ENCODE measurements around the gene CHD2. TPM values are rescaled to one million over a fixed set of nuclear protein-coding genes. Genes with fewer than 3 reads are reported as not detected.

The CHD2 gene
- total and polyA plus RNA-seq, 2 donors = 29.9 to 210 TPM

DNA sequence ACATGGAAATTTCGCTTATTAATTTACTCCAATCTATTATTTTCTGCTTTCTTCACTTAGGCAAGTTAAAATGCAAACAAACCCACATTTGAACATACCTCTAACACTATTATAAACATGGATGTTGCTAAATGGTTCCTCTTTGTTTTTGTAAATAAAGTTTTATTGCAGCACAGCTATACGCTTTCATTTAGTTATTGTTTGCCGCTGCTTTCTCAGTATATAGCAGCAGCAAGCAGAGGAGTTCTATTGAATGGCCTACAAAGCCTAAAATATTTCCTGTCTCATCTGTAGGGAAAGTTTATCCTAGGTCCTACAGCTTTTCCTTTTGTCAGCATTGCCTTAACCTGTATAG is 7.9 kb upstream of the CHD2 start:
- H3K4me3 ChIP-seq (ENCODE audit: low read depth, low read length) = no peak overlapping the region
- H3K27ac ChIP-seq (ENCODE audit: low read depth) = peak overlapping the region; percentile 50
- no peaks in the 10 kb centered on the region for H3K4me1 ChIP-seq (ENCODE audit: insufficient read depth)
- no peak for DNase-seq (ENCODE audit: extremely low spot score)
- WGBS = 94% methylated on average over 3 of the region's 3 CpGs
- H3K36me3 ChIP-seq (ENCODE audit: insufficient read depth) = peaks cover 5% of the 10 kb centered on the region

DNA sequence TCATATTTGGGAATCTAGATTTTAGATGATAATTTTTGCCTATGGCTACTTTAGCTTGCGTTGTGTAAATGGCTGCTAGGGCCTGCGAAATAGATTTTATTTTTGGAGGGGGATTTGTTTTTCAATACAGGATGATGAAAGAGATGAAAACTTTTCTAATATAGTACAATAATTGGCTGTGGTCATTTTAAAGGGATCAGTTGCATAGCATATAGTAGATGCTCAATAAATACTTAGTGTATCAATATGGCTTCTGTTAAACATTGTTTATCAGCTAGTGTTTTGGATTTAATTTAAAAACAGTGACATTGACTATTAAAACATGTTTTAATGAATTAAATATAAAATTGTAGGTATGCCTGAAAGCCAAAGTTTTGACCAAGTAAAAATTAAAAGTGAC is 6.9 kb upstream of the CHD2 start:
- 75% methylated on average over 2 of the region's 2 CpGs for WGBS
- Histone ChIP-seq H3K36me3 (ENCODE audit: insufficient read depth) (peaks cover 7% of the 10 kb centered on the region), H3K27ac (ENCODE audit: low read depth) (no peak overlapping the region), H3K4me3 (ENCODE audit: low read depth, low read length) (no peak overlapping the region), H3K4me1 (ENCODE audit: insufficient read depth) (no peaks in the 10 kb centered on the region)
- DNase-seq (ENCODE audit: extremely low spot score) = no peak

DNA sequence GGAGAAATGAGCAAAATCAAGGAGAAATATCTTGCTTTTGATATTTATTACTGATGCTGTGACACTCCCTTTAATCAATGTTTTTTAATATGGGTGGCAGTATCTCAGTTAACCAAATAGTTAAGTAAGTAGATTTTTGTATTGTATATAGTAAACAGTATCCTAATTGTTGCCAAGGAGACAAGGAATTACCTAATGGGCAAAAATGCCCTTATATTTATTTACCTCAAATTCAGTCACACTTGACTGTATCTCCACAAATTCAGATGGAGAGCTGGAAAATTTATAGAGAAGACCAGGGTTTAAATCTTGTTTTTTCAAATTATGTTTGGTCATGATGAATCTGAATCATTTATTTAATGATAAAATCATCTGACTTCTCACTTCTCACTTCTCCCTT is 3.6 kb upstream of the CHD2 start:
- no peaks in the 10 kb centered on the region for H3K4me1 ChIP-seq (ENCODE audit: insufficient read depth)
- no peak for DNase-seq (ENCODE audit: extremely low spot score)
- no peak overlapping the region for H3K4me3 ChIP-seq (ENCODE audit: low read depth, low read length)
- peaks cover 4% of the 10 kb centered on the region for H3K36me3 ChIP-seq (ENCODE audit: insufficient read depth)
- no peak overlapping the region for H3K27ac ChIP-seq (ENCODE audit: low read depth)

DNA sequence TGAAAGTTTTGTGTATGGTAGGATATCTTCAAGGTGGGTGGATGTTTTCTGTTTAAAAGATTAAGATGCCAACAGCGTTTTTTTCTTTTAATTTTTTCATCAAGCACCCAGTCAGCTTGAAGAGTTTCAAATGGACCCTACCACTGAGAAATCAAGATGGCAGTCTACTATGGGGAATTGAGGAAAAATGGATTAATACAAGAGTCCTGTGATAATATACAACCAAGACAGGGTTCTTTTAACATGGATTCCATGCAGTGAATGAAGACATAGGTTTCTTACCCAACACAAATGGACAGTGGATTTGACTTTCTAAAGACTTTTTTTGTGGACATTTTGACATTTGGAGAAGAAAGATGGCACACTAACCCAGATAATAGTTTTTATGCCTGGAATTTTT is 2.5 kb upstream of the CHD2 start:
- DNase-seq (ENCODE audit: extremely low spot score) = no peak
- 85% methylated on average over 1 of the region's 1 CpG for WGBS
- Histone ChIP-seq H3K4me1 (ENCODE audit: insufficient read depth) (no peaks in the 10 kb centered on the region), H3K4me3 (ENCODE audit: low read depth, low read length) (no peak overlapping the region), H3K36me3 (ENCODE audit: insufficient read depth) (peaks cover 2% of the 10 kb centered on the region), H3K27ac (ENCODE audit: low read depth) (no peak overlapping the region)

DNA sequence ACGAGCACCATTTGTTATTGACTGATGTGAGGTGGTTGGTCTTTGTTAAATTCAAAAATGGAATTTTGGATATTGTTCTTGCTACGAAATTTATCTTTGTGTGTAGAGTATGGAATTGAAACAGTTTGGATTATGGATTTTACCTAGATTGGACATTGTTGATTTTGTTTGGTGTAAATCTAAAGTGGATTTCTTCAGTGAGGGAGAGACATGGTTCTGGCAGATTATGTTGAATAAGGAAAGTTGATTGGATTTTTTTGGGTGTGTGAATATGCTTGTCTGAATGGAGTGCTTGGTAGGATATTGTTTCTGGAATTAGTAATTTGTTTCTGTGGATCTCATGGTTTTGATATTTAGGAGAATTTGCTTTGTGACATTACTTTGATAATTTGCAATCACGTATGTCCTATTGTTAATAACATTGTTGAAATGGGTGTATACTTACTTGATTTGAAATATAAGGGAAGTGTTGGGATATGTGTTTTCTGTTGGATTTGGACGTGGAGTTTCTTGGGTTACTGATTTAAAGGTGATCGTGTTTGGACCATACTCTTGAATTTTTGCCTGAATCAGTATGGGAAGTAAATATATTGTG is 1.0 kb upstream of the CHD2 start:
- no peak overlapping the region for H3K4me3 ChIP-seq (ENCODE audit: low read depth, low read length)
- H3K27ac ChIP-seq (ENCODE audit: low read depth) = no peak overlapping the region
- peaks cover 3% of the 10 kb centered on the region for H3K36me3 ChIP-seq (ENCODE audit: insufficient read depth)
- no peaks in the 10 kb centered on the region for H3K4me1 ChIP-seq (ENCODE audit: insufficient read depth)
- no peak for DNase-seq (ENCODE audit: extremely low spot score)
- WGBS = 89% methylated on average over 5 of the region's 5 CpGs

DNA sequence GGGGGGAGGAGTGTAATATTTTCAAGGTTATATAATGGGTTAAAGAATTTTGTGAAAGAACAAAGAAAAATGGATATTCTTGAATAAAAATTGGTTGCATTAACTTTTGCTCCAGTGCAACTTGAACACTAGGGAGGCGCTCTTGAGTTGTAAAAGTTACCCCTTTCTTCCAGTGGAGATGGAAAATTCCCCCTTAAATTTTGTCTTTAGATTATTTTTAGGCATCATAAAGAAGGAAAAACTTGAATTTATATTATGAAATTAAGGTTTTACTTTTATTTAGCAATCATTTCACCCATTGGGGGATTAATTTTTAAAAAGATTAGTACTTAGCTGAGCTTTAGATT is 550 bp upstream of the CHD2 start:
- WGBS = 79% methylated on average over 1 of the region's 1 CpG

DNA sequence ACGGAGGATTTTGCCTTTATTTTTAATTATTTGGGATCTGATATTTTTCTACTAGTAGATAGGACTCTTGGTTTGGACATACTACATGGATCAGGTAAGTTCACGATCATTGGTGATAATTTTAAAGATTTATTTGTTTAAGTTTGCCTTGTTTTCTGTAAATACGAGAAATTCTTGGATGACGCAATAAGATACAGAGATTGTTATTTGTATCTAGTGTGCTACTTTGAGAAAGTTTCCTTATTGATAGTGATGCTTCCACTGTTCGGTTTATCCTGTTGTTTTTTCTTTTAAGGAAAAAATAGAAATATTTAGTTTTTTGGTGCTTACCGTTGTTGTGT is 577 bp downstream of the CHD2 start:
- WGBS = 0% methylated on average over 6 of the region's 6 CpGs
- DNase-seq (ENCODE audit: extremely low spot score) = no peak
- H3K4me1 ChIP-seq (ENCODE audit: insufficient read depth) = no peaks in the 10 kb centered on the region

More for the DNA sequence above, 550 bp upstream of the CHD2 start:
- Histone ChIP-seq H3K27ac (ENCODE audit: low read depth) (peak overlapping the region; percentile 100), H3K36me3 (ENCODE audit: insufficient read depth) (peaks cover 3% of the 10 kb centered on the region), H3K4me1 (ENCODE audit: insufficient read depth) (no peaks in the 10 kb centered on the region), H3K4me3 (ENCODE audit: low read depth, low read length) (no peak overlapping the region)
- DNase-seq (ENCODE audit: extremely low spot score) = no peak

DNA sequence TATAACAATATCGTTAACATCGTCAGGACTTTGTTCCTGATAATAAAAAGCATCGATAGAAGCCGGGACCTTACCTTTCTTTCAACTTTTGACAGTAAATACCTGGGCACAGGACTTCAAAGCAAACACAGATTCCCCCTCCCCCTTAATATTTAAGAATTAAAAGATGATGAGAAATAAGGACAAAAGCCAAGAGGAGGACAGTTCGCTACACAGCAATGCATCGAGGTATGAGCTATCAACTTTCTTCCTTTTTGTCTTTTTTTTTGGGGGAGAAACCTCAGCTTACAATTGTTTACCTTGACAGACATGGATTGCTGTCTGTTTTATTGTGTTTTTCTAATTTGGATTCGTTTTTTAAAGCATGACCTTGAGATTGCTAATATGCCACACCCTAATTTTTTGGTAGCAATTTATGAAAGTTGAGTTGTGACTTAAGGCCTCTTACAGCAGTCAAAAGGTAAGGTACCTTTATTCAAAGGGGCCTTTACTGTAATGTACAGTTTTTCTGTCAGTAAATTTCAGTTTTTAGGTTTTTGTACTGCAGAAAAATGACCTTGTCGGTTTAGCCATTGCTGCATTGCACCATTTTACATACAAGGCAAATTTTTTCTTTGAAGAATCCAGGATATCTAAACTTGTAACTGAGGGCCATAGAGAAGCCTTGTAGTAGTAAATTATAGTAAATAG is 1.1 kb downstream of the CHD2 start:
- Histone ChIP-seq H3K4me1 (ENCODE audit: insufficient read depth) (no peaks in the 10 kb centered on the region), H3K36me3 (ENCODE audit: insufficient read depth) (peaks cover 3% of the 10 kb centered on the region)

More for the DNA sequence above, 577 bp downstream of the CHD2 start:
- Histone ChIP-seq H3K36me3 (ENCODE audit: insufficient read depth) (peaks cover 3% of the 10 kb centered on the region), H3K4me3 (ENCODE audit: low read depth, low read length) (peak overlapping the region; percentile 90), H3K27ac (ENCODE audit: low read depth) (peak overlapping the region; percentile 100)

DNA sequence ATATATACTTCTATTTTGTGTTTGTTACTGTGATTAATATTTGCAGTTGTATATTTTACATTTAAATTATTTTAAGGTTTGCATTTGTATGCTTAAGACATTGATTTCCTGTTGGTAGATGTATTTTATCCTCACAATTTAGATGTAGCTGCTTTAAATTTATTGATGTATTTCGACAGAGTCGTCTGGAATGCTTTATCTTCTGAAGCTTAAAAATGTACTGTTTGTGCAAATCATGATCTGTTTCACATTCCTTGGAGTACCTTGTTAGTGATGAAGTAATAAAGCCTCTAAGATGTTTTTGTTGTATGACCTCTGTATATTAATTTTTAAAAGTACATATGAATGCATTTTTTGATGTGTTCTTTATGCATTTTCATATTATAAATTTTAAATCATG is 1.9 kb downstream of the CHD2 start:
- Histone ChIP-seq H3K4me1 (ENCODE audit: insufficient read depth) (no peaks in the 10 kb centered on the region), H3K27ac (ENCODE audit: low read depth) (no peak overlapping the region), H3K4me3 (ENCODE audit: low read depth, low read length) (peak overlapping the region; percentile 28), H3K36me3 (ENCODE audit: insufficient read depth) (peaks cover 3% of the 10 kb centered on the region)
- WGBS = under 1% methylated on average over 2 of the region's 2 CpGs
- DNase-seq (ENCODE audit: extremely low spot score) = no peak

More for the DNA sequence above, 1.1 kb downstream of the CHD2 start:
- Histone ChIP-seq H3K27ac (ENCODE audit: low read depth) (peak overlapping the region; percentile 100), H3K4me3 (ENCODE audit: low read depth, low read length) (peak overlapping the region; percentile 90)
- no peak for DNase-seq (ENCODE audit: extremely low spot score)
- WGBS = under 1% methylated on average over 8 of the region's 8 CpGs

DNA sequence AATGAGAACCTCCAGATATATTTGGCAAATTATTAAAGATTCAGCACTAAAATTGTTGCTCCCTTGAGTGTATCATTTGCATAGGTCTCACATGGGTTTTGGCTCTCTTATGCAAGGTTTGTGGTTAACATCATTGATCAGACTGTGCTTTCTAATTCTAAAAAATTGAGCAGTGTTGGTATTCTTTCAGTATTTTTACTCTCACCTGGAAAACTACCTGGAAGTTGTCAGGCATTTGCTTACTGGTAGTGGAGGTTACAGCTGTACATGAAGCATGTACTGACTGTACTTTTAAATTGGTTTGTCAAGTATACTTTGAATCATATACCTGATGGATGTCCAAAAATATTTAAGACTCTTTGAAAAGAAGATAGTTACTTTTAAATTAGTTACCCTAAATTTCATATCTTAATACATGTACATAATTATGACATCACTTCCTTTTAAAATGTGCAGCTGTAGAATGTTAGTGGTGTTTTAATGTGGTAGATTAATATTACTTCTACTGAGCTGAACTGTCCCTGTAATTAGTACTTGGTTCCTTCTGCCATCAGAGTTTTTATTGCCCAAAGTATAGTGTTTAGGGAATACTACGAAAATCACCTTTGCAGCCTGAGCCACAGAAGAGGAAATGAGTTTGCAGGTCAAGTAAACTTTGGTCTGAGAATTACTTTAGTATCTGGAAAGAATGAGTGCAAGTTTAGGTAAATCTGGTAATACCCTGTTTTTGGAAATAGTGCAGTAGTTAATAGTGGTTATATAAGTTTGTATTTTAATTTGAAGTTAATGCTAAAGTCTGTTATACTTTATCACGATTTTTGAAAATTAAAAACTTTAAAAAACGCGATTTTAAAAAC is 2.8 kb downstream of the CHD2 start:
- H3K4me1 ChIP-seq (ENCODE audit: insufficient read depth) = no peaks in the 10 kb centered on the region
- H3K27ac ChIP-seq (ENCODE audit: low read depth) = peak overlapping the region; percentile 78
- H3K4me3 ChIP-seq (ENCODE audit: low read depth, low read length) = peak overlapping the region; percentile 25
- 4% methylated on average over 4 of the region's 4 CpGs for WGBS
- peaks cover 2% of the 10 kb centered on the region for H3K36me3 ChIP-seq (ENCODE audit: insufficient read depth)
- no peak for DNase-seq (ENCODE audit: extremely low spot score)

DNA sequence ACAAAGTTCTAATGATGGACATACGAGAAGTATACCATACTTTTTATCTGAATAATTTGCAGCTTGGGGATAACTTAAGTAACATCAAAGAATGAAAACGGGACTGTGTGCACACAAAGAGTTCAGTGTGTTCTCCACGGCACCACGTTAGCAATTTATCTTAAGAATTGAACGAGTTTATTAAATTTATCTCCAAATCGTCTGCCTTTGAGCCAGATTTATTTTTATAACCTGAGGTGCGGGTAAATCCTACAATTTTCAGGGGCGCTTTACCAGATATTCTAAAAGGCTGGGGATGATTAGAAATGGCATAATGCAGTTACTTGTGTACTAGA is 3.5 kb downstream of the CHD2 start:
- no peak for DNase-seq (ENCODE audit: extremely low spot score)
- peaks cover 2% of the 10 kb centered on the region for H3K36me3 ChIP-seq (ENCODE audit: insufficient read depth)
- H3K4me3 ChIP-seq (ENCODE audit: low read depth, low read length) = peak overlapping the region; percentile 58
- WGBS = 4% methylated on average over 8 of the region's 8 CpGs
- H3K4me1 ChIP-seq (ENCODE audit: insufficient read depth) = no peaks in the 10 kb centered on the region
- peak overlapping the region; percentile 93 for H3K27ac ChIP-seq (ENCODE audit: low read depth)

DNA sequence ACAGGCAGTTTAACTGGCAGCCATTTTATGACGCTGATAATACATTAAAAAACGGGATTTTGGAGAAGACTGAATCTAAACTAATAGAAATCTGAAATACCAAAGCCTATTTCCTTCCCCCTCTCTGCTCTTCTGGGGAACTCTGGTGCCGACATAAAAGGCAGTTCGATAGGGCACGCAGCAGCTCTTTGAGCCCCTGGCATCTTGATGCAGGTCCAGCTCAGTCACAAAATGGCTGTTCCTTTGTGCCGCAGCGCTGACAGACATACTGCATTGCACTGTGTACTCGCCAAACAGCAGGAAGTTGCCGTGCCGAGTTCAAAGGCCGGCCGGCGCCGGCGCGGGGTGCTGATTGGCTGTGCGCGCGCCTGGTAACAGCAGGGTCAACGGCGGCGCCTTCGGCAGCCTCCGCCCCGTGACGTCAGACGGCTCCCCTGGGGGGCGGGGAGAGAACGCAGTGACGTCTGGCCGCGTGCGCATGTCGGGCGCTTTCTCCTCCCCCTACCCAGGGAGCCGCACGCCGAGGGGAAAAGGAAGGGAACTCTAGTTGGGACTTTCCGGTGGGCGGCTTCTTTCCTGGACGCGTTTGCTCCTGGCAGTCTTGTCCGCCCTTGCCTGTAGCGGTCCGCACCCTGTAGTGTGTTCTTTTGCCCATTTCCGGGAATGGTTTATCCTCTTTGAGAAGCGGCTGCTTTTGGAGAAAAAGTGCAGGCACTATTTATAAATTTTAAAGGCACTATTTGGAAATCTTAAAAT is 4.0 kb downstream of the CHD2 start:
- peak; percentile 95 for DNase-seq (ENCODE audit: extremely low spot score)
- Histone ChIP-seq H3K4me1 (ENCODE audit: insufficient read depth) (no peaks in the 10 kb centered on the region), H3K36me3 (ENCODE audit: insufficient read depth) (peaks cover 2% of the 10 kb centered on the region), H3K4me3 (ENCODE audit: low read depth, low read length) (peak overlapping the region; percentile 58), H3K27ac (ENCODE audit: low read depth) (peak overlapping the region; percentile 96)
- under 1% methylated on average over 47 of the region's 47 CpGs for WGBS

DNA sequence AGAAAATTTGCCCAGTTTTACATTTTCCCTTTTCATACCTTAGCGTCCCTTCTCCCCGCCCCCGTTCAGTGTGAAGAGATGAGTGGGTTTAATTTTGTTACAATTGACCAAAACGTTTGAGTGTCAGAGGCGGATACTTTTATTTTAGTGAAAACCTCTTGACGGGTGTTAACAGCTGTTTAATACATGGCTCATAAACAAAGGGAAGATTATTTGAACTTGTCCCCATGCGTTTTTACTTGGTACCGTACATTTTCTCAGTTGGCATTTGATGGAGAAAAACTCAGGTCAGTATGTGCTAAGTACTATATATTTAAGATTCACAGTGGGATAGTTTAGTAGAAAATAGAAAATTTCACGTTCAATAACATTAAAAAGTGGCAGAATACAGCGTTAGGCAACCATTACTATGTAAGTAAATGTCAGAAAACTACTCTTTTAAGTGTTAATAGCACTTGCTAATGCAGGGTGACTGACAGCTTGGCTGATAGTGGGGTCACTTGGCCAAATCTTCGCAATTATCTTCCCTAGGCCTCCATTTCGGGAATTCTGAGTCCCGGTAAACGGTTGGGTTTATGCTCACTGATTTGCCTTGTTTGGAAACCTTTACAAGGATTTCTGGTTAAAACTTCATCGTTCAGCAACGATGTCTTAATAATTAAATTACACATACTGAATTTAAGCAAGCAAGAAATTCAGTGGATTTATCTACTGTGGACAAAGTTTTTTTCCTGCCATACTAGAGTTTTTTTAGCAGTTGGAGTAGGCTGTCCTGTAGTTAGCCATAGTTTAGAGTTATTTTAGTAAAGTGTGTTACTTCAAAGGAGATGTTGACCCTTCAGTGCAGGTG is 4.8 kb downstream of the CHD2 start:
- Histone ChIP-seq H3K27ac (ENCODE audit: low read depth) (peak overlapping the region; percentile 96), H3K4me3 (ENCODE audit: low read depth, low read length) (peak overlapping the region; percentile 58), H3K36me3 (ENCODE audit: insufficient read depth) (peaks cover 2% of the 10 kb centered on the region), H3K4me1 (ENCODE audit: insufficient read depth) (no peaks in the 10 kb centered on the region)
- WGBS = 5% methylated on average over 16 of the region's 16 CpGs
- no peak for DNase-seq (ENCODE audit: extremely low spot score)
